ENCODE results near the gene HTRA1. TPM values are rescaled to one million over a fixed set of nuclear protein-coding genes. Genes with fewer than 3 reads are reported as not detected.

The HTRA1 gene
- polyA plus RNA-seq, 1 donor = 69.8 TPM

DNA sequence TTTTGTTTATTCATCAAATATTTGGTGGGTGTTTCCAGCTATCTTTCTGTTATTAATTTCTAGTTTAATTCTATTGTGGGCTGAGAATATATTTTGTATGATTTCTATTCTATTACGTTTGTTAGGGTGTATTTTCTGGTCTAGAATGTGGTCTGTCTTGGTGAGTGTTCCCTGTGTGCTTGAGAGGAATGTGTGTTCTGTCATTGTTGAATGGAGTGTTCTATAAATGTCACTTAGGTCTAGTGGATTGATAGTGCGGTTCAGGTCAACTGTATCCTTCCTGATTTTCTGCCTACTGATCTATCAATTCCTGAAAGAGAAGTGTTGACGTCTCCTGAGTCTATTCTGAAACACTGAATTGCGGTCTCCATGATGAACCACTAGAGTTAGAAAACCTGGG, 8.5 kb downstream of the HTRA1 start:
- Histone ChIP-seq H3K27ac (ENCODE audit: low read length) (no peak overlapping the region), H3K9me3 (ENCODE audit: control insufficient read depth, low read depth, low read length) (no peaks in the 10 kb centered on the region), H3K4me1 (ENCODE audit: control insufficient read depth, insufficient read depth, low read length) (peaks cover 3% of the 10 kb centered on the region), H3K27me3 (ENCODE audit: control insufficient read depth, insufficient read depth, low read length) (no peaks in the 10 kb centered on the region), H3K4me3 (ENCODE audit: low read length) (no peak overlapping the region), H3K36me3 (ENCODE audit: control insufficient read depth, insufficient read depth, low read length) (no peaks in the 10 kb centered on the region)
- DNase-seq = no peak
- WGBS (ENCODE audit: insufficient coverage, low lambda C conversion rate) = no CpG with 5 or more reads among the region's 4 CpGs

DNA sequence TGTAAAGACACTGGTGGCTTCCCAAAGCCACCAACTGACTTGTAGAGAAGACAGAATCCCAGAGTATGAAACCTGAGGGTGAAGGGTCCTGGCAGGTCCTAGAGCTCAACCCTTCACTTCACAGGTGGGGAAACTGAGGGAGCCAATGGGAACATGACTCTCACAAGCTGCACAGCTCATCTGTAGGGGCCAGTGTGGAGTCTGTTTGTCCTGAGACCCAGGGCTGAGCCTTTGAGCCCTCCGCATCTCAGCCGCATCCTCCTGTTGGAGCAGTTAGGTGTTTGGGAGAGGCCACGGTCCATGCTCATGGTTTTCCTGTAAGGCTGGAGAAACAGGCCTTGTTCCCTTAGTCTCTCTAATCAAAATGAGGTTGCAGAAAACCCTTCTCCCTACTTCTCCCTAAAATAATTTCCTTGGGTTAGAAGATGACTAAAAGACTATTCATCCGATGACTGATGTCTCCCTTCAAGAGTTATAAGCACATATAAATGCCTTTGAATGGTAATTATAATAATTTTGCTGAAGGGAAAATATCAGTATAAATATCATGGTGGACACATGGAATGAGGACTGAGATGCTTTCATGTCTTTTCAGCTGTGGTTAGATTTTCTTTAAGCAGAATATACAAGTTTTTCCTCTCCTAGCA, 10.3 kb downstream of the HTRA1 start:
- Histone ChIP-seq H3K4me3 (ENCODE audit: low read length) (no peak overlapping the region), H3K36me3 (ENCODE audit: control insufficient read depth, insufficient read depth, low read length) (no peaks in the 10 kb centered on the region), H3K9me3 (ENCODE audit: control insufficient read depth, low read depth, low read length) (no peaks in the 10 kb centered on the region), H3K4me1 (ENCODE audit: control insufficient read depth, insufficient read depth, low read length) (peaks cover 15% of the 10 kb centered on the region), H3K27me3 (ENCODE audit: control insufficient read depth, insufficient read depth, low read length) (no peaks in the 10 kb centered on the region), H3K27ac (ENCODE audit: low read length) (no peak overlapping the region)
- whole genome bisulfite sequencing (ENCODE audit: insufficient coverage, low lambda C conversion rate) = no CpG with 5 or more reads among the region's 4 CpGs
- no peak for DNase-seq

DNA sequence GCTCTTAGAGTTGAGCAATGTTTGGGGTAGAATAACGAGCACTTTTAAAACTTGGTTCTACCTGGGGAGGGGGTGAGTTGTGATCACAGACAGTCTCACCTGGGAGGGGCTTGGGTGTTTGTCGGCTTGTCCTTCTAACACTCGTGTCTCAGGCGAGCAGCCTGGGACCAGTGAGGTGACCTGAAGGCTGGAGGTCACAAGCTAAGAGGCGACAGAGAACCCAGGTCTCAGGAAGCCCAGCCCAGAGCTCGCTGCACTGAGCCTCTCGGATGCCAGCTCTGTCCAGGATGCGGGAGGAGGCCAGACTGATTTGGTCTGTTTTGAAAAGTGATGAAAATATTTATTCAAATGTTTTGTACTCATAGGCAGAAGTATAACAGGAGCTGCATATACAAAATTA, 11.8 kb downstream of the HTRA1 start:
- no peak overlapping the region for H3K4me3 ChIP-seq (ENCODE audit: low read length)
- no peaks in the 10 kb centered on the region for H3K27me3 ChIP-seq (ENCODE audit: control insufficient read depth, insufficient read depth, low read length)
- H3K27ac ChIP-seq (ENCODE audit: low read length) = no peak overlapping the region
- no peak for DNase-seq
- H3K9me3 ChIP-seq (ENCODE audit: control insufficient read depth, low read depth, low read length) = no peaks in the 10 kb centered on the region
- no peaks in the 10 kb centered on the region for H3K36me3 ChIP-seq (ENCODE audit: control insufficient read depth, insufficient read depth, low read length)
- peaks cover 16% of the 10 kb centered on the region for H3K4me1 ChIP-seq (ENCODE audit: control insufficient read depth, insufficient read depth, low read length)
- 86% methylated on average over 6 of the region's 8 CpGs for WGBS (ENCODE audit: insufficient coverage, low lambda C conversion rate)

DNA sequence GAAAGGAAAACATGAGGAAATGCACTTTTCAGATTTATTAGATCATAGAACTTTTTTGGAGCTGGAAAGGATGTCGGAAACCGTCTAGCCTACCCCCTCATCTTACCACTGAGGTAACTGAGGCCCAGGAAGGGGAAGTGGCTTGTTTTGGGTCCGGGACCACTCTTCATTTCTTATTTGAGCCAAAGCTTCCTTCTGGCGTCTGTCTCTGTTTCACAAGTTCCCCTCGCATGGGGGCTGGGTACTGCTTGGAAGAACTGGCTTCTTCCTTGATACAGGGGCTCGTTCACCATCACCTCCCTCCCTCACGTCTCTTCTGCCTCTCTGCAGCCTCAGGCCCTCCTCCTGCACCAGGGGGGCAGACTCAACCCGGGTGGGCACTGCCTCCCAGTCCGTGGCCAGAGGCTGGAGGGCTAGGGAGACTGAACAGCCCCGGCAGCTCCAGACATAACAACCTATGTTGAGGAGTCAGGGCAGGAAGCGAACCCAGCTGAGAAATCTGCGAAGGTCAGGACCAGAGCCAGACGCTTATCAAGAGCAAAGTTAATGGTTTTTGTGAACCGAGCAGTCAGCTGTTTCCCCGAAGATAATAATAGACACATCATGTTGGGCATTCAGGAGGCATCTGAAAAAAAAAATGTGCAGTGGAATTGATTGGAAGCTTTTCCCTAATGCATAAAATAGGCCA, 12.9 kb downstream of the HTRA1 start:
- Histone ChIP-seq H3K36me3 (ENCODE audit: control insufficient read depth, insufficient read depth, low read length) (no peaks in the 10 kb centered on the region), H3K4me3 (ENCODE audit: low read length) (no peak overlapping the region), H3K4me1 (ENCODE audit: control insufficient read depth, insufficient read depth, low read length) (peaks cover 16% of the 10 kb centered on the region), H3K27ac (ENCODE audit: low read length) (no peak overlapping the region), H3K27me3 (ENCODE audit: control insufficient read depth, insufficient read depth, low read length) (no peaks in the 10 kb centered on the region), H3K9me3 (ENCODE audit: control insufficient read depth, low read depth, low read length) (no peaks in the 10 kb centered on the region)
- WGBS (ENCODE audit: insufficient coverage, low lambda C conversion rate) = 34% methylated on average over 2 of the region's 15 CpGs
- DNase-seq = peak in 1 of 2 donors; percentile 55

DNA sequence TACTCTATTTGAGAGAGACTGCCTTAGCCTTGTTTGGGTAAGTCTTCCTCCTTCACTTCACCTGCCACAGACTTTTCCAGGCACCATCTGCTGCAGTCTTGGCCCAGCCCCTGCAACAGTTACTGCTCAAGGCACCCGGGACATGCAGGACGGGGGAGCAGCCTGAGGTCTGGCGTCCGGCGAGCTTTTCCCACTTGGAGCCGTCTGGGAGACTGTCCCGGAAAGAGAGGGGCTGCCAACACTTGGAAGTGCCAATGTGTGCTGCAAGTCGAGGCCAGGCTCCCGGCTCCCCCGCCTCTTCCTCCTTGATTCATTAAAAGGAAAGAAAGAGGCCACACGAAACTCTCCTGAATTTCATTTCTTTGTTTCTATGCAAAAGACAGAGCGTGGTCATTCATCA, 13.7 kb downstream of the HTRA1 start:
- H3K9me3 ChIP-seq (ENCODE audit: control insufficient read depth, low read depth, low read length) = no peaks in the 10 kb centered on the region
- DNase-seq = no peak
- 100% methylated on average over 2 of the region's 12 CpGs for WGBS (ENCODE audit: insufficient coverage, low lambda C conversion rate)
- H3K4me1 ChIP-seq (ENCODE audit: control insufficient read depth, insufficient read depth, low read length) = peaks cover 16% of the 10 kb centered on the region
- H3K27me3 ChIP-seq (ENCODE audit: control insufficient read depth, insufficient read depth, low read length) = no peaks in the 10 kb centered on the region
- no peaks in the 10 kb centered on the region for H3K36me3 ChIP-seq (ENCODE audit: control insufficient read depth, insufficient read depth, low read length)
- no peak overlapping the region for H3K4me3 ChIP-seq (ENCODE audit: low read length)
- no peak overlapping the region for H3K27ac ChIP-seq (ENCODE audit: low read length)

DNA sequence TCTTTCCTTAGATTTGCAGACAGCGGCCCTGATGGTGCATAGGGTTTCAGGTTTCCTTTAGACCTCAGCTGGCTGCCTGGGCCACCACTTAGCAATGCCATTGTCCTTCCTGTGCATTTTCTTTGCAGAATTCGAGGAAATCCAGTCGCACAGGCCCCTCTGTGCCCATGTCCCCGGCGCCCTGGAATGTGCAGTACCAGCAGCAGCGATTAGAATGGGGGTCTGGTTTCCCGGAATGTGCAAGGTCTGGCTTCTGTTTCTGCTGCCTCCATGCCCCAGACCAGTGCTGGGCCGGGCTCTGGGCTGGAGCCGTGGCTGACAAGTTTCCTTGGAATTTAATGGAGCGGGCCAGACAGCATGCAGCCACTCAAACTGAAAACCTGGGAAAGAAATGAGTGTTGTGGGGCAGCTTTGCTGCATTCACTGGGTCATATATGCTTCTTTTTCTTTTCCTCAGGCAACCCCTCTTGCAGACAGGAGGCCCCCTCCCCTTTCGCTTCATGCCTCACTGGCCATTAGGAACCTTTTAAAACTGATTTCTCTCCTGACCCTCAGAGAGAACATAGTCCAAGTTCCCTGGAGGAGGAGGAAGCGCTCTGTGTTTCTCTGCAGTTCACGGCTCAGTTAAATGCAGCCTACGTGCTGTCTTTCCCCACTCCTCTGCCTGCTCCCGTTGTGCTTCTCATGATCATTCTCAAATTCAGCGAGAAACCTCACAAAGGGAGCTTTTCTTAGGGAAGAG, 14.4 kb downstream of the HTRA1 start:
- Histone ChIP-seq H3K9me3 (ENCODE audit: control insufficient read depth, low read depth, low read length) (no peaks in the 10 kb centered on the region), H3K4me1 (ENCODE audit: control insufficient read depth, insufficient read depth, low read length) (peaks cover 16% of the 10 kb centered on the region), H3K27me3 (ENCODE audit: control insufficient read depth, insufficient read depth, low read length) (no peaks in the 10 kb centered on the region), H3K27ac (ENCODE audit: low read length) (no peak overlapping the region), H3K36me3 (ENCODE audit: control insufficient read depth, insufficient read depth, low read length) (no peaks in the 10 kb centered on the region), H3K4me3 (ENCODE audit: low read length) (no peak overlapping the region)
- peak in 1 of 2 donors; percentile 45 for DNase-seq
- no CpG with 5 or more reads among the region's 16 CpGs for whole genome bisulfite sequencing (ENCODE audit: insufficient coverage, low lambda C conversion rate)

DNA sequence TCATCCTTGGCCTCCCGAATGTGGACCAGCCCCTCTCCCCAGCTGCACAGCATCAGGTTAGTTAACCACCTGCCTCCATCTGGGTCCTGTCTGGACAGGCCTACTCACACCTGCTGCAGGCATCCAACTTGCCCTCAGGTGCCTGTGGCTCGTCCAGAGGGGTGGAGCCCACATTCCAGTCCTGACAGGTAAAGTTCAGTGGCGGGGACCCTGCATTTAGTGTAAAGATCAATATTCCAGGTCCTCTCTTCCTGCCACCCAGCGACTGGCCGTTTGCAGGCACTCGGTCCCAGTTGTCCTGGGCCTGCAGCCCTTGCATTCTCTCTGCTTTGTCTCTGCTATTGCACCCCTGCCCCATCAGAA, 15.0 kb downstream of the HTRA1 start:
- Histone ChIP-seq H3K36me3 (ENCODE audit: control insufficient read depth, insufficient read depth, low read length) (no peaks in the 10 kb centered on the region), H3K27me3 (ENCODE audit: control insufficient read depth, insufficient read depth, low read length) (no peaks in the 10 kb centered on the region), H3K4me3 (ENCODE audit: low read length) (no peak overlapping the region), H3K9me3 (ENCODE audit: control insufficient read depth, low read depth, low read length) (no peaks in the 10 kb centered on the region), H3K27ac (ENCODE audit: low read length) (no peak overlapping the region), H3K4me1 (ENCODE audit: control insufficient read depth, insufficient read depth, low read length) (peaks cover 16% of the 10 kb centered on the region)
- no peak for DNase-seq
- no CpG with 5 or more reads among the region's 6 CpGs for WGBS (ENCODE audit: insufficient coverage, low lambda C conversion rate)

DNA sequence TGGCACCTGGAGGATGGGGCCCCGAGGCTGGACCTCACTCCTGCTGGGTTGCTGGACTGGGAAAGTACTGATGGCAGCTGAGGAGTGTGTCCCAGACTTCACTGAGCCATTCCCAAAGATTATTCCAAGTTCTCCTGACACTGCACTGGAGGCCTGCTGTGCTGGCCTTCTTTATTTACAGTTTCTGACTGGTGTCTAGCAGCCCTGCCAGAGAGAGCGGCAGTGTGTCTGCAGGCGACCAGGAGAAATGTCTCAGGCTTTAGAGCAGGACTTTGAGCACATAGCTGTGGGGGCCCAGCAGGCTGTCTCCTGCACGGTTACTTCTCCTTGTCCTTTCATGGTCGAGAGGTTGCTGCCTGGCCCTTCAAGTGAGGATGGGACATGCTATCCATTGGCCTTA, 16.1 kb downstream of the HTRA1 start:
- Histone ChIP-seq H3K27me3 (ENCODE audit: control insufficient read depth, insufficient read depth, low read length) (no peaks in the 10 kb centered on the region), H3K27ac (ENCODE audit: low read length) (no peak overlapping the region), H3K9me3 (ENCODE audit: control insufficient read depth, low read depth, low read length) (no peaks in the 10 kb centered on the region), H3K4me1 (ENCODE audit: control insufficient read depth, insufficient read depth, low read length) (peaks cover 16% of the 10 kb centered on the region), H3K36me3 (ENCODE audit: control insufficient read depth, insufficient read depth, low read length) (no peaks in the 10 kb centered on the region), H3K4me3 (ENCODE audit: low read length) (no peak overlapping the region)
- WGBS (ENCODE audit: insufficient coverage, low lambda C conversion rate) = no CpG with 5 or more reads among the region's 5 CpGs
- DNase-seq = no peak

DNA sequence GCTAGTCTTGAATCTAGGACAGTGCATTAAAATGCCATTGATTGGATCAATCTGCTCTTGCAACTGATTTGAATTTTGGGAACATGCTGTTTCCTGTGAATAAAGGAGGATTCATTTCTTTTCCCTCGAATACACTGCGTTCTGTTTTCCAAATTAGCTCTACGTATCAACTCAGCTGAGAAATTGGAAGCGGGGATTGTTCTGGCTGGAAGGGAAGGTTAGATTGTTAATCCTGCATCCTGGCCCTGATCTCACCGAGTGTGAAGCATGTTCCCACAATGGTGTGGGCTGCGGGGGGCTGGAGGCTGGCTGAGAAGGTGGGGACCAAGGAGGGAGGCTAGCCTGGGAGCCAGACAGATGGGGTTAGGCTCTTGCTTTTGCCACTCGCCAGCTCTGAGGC, 17.6 kb downstream of the HTRA1 start:
- no peaks in the 10 kb centered on the region for H3K27me3 ChIP-seq (ENCODE audit: control insufficient read depth, insufficient read depth, low read length)
- no peak for DNase-seq
- peaks cover 16% of the 10 kb centered on the region for H3K4me1 ChIP-seq (ENCODE audit: control insufficient read depth, insufficient read depth, low read length)
- no peak overlapping the region for H3K4me3 ChIP-seq (ENCODE audit: low read length)
- H3K9me3 ChIP-seq (ENCODE audit: control insufficient read depth, low read depth, low read length) = no peaks in the 10 kb centered on the region
- no peaks in the 10 kb centered on the region for H3K36me3 ChIP-seq (ENCODE audit: control insufficient read depth, insufficient read depth, low read length)
- no peak overlapping the region for H3K27ac ChIP-seq (ENCODE audit: low read length)
- WGBS (ENCODE audit: insufficient coverage, low lambda C conversion rate) = 100% methylated on average over 1 of the region's 7 CpGs

DNA sequence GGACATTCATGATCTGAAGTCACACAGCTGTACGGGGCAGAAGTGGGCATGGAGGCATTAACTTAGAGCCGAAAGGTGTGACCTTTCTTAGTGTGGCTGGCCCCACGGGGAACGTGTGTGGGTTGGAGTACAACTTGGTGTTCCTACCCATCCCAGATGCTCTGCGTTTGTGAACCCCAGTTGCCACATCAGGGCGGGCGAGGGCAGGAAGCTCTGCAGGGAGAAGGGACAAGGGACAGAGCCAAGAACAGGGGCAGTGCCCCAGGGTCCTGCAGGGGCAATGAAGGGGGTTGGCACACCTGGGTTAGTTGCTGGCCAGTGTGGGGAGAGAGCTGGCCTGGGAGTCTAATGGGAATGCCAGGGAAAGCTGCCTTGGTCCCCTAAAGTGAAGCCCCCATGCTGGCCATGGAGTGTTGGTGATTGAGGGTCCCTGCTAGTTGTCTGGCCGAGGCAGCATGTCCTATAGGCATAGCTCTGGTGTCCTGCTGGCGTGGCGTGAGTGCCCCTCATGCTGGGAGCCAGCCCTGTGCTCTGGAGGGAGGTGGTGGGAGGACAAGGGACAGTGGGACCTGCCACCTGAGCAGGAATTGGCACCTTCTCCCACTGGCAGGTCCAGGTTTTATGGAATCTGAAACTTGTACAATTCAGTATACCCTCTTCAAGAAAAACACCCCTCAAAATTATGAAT, 18.9 kb downstream of the HTRA1 start:
- H3K4me1 ChIP-seq (ENCODE audit: control insufficient read depth, insufficient read depth, low read length) = peaks cover 13% of the 10 kb centered on the region
- no peak overlapping the region for H3K4me3 ChIP-seq (ENCODE audit: low read length)
- no peak overlapping the region for H3K27ac ChIP-seq (ENCODE audit: low read length)
- DNase-seq = no peak
- no peaks in the 10 kb centered on the region for H3K36me3 ChIP-seq (ENCODE audit: control insufficient read depth, insufficient read depth, low read length)
- no peaks in the 10 kb centered on the region for H3K27me3 ChIP-seq (ENCODE audit: control insufficient read depth, insufficient read depth, low read length)
- no peaks in the 10 kb centered on the region for H3K9me3 ChIP-seq (ENCODE audit: control insufficient read depth, low read depth, low read length)
- no CpG with 5 or more reads among the region's 10 CpGs for WGBS (ENCODE audit: insufficient coverage, low lambda C conversion rate)

Data from large intestine (tissue), 3 donors.